Vagina (tissue), 2 donors: ENCODE results near the gene OR8B2.

Experiments used
- POLR2A ChIP-seq, 2 donors: fragments of 450-650 bp; IDR thresholded peaks; one replicate each; pipeline ENCODE4 v1.6.1; 2017; ENCODE audit warnings: antibody characterized with exemption in 2 of 2, mild to moderate bottlenecking in 2 of 2, moderate library complexity in 2 of 2
- POLR2AphosphoS5 ChIP-seq, 2 donors: sonication (generic); formaldehyde crosslinking; IDR thresholded peaks; one replicate each; pipeline ENCODE4 v1.9.0; 2017; ENCODE audit warnings: antibody characterized with exemption in 2 of 2, mild to moderate bottlenecking in 2 of 2, low read depth in 1 of 2; ENCODE audit not compliant: insufficient read depth in 1 of 2
- TF ChIP-seq, protein P1 (sequence below), 3 experiments: fragments of 450-650 bp in 2 of 3; fragments of 200-600 bp in 1 of 3; sonication (generic) in 1 of 3; IDR thresholded peaks; one replicate each; pipeline ENCODE4 v1.5.1; 2017 to 2019; ENCODE audit warnings: antibody characterized with exemption in 3 of 3, mild to moderate bottlenecking in 2 of 3, moderate library complexity in 2 of 3

- TF ChIP-seq POLR2AphosphoS5 (IDR thresholded peaks at IDR 0.05; ENCODE audit: insufficient read depth in 1 of 2, low read depth in 1 of 2) (no peak), POLR2A (IDR thresholded peaks at IDR 0.05) (no peak)
- TF ChIP-seq, protein P1, sequence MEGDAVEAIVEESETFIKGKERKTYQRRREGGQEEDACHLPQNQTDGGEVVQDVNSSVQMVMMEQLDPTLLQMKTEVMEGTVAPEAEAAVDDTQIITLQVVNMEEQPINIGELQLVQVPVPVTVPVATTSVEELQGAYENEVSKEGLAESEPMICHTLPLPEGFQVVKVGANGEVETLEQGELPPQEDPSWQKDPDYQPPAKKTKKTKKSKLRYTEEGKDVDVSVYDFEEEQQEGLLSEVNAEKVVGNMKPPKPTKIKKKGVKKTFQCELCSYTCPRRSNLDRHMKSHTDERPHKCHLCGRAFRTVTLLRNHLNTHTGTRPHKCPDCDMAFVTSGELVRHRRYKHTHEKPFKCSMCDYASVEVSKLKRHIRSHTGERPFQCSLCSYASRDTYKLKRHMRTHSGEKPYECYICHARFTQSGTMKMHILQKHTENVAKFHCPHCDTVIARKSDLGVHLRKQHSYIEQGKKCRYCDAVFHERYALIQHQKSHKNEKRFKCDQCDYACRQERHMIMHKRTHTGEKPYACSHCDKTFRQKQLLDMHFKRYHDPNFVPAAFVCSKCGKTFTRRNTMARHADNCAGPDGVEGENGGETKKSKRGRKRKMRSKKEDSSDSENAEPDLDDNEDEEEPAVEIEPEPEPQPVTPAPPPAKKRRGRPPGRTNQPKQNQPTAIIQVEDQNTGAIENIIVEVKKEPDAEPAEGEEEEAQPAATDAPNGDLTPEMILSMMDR (IDR thresholded peaks at IDR 0.05) = no peak
Observed at GRCh38 chr11:124376280-124376679, 8.0 kb downstream of the OR8B2 start.
